HK-2 (cell line): ENCODE results near the gene STK4.

ENCODE experiments used
- DNase-seq: peaks from one replicate; pipeline ENCODE4 v3.0.0-alpha.2; 2018; ENCODE audit not compliant: unreplicated experiment

Gene STK4

GRCh38 chr20:45111799-45112471 lies 145.6 kb downstream of the STK4 start:
- no peak for DNase-seq

GRCh38 chr20:45112754-45113153 lies 146.4 kb downstream of the STK4 start:
- no peak for DNase-seq

- DNase-seq = no peak
Measured at GRCh38 chr20:45113865-45114264, 147.6 kb downstream of the STK4 start.

GRCh38 chr20:45114465-45115385 lies 148.4 kb downstream of the STK4 start, which contains the start of gene WFDC5:
Gene WFDC5 (minus strand): TSS chr20:45115174. CDS start chr20:45115083, 91 bp downstream.
- no peak for DNase-seq

- DNase-seq = no peak
Measured at GRCh38 chr20:45115386-45115774, 149.1 kb downstream of the STK4 start.

- no peak for DNase-seq
Measured at GRCh38 chr20:45115829-45116228, 149.5 kb downstream of the STK4 start.

GRCh38 chr20:45117581-45117980 lies 151.3 kb downstream of the STK4 start:
- no peak for DNase-seq

GRCh38 chr20:45118028-45118427 lies 151.7 kb downstream of the STK4 start:
- no peak for DNase-seq

GRCh38 chr20:45119556-45120266 lies 153.4 kb downstream of the STK4 start:
- no peak for DNase-seq

- no peak for DNase-seq
Measured at GRCh38 chr20:45121388-45121787, 155.1 kb downstream of the STK4 start.

GRCh38 chr20:45124365-45124764 lies 158.1 kb downstream of the STK4 start, which contains the start of gene WFDC12:
Gene WFDC12 (minus strand): TSS chr20:45124465. CDS start chr20:45124447, 18 bp downstream.
- no peak for DNase-seq

- DNase-seq = no peak
Measured at GRCh38 chr20:45128099-45128498, 161.8 kb downstream of the STK4 start.
